HG03039 (cell line): ENCODE results near the gene UBE2Q2.
"Not testable (repeated sequence)": the region's sequence is repeated elsewhere in the genome, so short reads cannot be mapped to it uniquely, and the experiment has no call there.

Experiments
- ATAC-seq: cut with Tn5 transposase; IDR thresholded peaks from one replicate; pipeline ENCODE4 v1.9.1; 2021; ENCODE audit warnings: mild to moderate bottlenecking, moderate library complexity; ENCODE audit not compliant: unreplicated experiment

The UBE2Q2 gene

DNA sequence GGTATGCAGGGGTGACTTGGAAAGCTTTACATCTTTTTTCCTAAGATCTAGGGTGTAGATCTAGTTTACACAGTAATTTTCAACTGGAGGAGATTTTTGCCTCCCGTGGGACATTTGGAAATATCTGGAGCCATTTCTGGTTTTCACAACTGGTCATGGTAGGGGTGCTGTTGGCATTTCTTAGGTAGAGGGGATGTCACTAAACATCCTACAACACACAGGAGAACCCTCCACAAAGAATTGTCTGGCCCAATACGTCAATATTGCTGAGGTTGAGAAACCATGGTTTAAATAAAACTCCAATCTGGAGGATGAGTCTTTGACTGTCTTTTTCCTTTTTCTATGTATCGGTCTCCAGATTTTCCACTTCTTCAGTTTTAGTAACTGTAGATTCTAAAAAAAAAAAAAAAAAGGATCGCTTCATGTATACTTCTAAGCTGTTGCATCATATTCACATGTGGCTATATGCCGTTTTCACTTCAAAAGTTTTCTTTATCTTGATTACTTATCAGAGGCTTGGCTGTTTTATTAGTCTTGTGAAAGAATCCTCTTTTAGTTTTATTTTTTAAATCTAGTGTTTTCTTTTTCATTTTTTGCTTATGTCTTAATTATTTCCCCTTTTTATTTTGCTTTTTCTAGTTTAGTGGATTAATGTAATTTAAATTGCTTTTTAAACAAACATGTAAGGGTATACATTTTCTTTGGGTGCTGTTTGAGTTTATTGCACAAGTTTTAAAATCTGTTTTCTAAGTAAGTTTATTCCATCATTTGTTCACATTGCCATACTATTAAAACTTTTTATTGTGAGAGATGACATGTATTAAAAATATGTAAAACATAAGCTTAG lies 21.2 kb downstream of the UBE2Q2 start:
- no peak for ATAC-seq

DNA sequence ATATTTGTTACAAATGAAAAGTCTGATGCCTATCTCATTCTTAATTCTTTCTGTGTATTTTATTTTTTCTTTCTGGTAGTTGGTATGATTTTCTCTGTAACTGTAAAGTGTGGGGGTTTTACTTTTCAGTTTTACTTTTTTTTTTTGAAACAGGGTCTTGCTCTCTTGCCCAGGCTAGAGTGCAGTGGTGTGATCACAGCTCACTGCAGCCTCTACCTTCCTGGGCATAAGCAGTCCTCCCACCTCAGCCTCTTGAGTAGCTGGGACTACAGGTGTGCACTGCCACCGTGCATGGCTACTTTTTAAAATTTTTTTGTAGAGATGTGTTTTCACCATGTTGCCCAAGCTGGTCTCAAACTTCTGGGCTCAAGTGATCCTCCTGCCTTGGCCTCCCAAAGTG lies 22.8 kb downstream of the UBE2Q2 start:
- not testable (repeated sequence) for ATAC-seq

DNA sequence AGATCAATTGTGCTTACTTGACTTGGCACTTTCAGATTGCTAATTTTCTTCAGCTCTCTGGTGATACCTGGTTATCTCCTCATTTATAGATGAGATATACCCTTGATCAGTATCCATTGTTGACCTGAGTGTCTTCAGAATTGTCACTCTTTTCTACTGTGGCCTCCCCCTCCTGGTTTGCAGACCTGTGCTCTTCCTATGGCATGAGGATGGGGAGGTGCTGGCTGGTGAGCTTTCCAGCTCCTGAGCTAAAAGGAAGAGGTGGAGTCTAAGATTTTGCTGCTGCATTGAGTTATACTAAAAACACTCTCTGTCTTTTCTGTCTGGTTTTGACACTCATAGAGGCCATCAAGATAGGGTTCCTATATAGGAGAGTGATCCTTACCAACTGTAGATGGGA lies 23.7 kb downstream of the UBE2Q2 start:
- ATAC-seq: no peak

DNA sequence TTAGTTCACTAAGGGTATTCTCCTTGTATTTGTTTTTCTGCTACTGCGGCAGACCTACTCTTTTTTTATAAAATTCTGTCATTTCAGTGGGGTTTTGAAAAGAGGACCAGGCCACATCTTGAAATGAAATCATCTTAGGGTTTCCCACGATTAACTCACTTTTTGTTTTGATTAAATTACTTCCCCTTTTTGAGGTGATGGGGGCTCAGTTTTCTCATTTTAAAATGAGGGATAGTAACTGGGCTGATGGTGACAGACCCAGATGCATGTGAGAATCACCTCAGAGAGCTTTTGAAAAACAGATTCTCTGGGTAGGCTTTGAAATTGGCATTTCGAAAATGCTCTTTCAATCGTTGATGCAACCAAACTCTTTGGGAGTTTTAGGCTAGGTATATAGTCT lies 24.2 kb downstream of the UBE2Q2 start:
- ATAC-seq: no peak

DNA sequence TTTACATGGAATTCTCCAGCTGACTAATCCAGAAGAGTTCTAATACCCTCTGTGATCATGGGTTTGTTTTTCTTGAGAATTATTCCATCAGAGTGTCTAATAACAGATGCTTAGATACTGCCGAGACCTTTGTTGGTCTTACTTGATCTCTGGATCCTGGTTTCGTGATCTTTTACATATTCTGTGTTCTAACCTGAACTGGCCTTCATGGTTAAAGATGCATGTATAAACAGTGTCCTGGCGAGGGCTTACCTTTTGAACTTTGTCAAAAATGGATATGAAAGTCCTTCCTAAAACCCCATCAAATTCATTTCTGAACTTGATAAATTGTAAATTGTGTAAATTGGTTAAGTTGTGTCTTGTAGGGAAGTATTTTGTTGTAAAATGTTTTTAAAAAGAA lies 24.8 kb downstream of the UBE2Q2 start:
- no peak for ATAC-seq

DNA sequence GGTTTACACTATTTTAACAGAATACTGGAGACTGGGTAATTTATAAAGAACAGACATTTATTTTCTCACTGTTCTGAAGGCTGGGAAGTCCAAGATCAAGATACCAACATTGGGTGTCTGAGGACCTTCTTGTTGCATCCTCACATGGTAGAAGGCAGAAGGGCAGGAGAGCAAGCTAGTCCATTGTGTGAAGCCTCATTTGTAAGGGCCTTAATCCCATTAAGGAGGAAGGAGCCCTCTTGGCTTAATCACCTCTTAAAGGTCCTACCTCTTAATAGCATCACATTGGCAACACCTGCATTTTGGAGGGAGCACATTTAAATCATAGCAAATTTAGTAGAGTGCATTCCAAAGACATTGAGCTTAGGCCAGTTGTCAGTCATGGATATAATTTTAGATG lies 26.2 kb downstream of the UBE2Q2 start:
- ATAC-seq: no peak

DNA sequence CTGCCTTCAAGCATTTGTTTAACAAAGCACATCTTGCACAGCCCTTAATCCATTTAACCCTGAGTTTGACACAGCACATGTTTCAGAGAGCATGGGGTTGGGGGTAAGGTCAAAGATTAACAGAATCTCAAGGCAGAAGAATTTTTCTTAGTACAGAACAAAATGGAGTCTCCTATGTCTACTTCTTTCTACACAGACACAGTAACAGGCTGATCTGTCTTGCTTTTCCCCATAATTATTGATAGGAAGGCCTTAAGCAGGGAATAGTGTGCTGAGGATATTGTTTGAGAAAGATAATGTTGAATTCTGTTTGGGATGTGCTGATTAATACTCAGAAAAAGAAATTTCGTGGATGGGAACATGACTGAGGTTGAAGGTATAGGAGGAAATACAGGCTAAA lies 28.3 kb downstream of the UBE2Q2 start:
- not testable (repeated sequence) for ATAC-seq

DNA sequence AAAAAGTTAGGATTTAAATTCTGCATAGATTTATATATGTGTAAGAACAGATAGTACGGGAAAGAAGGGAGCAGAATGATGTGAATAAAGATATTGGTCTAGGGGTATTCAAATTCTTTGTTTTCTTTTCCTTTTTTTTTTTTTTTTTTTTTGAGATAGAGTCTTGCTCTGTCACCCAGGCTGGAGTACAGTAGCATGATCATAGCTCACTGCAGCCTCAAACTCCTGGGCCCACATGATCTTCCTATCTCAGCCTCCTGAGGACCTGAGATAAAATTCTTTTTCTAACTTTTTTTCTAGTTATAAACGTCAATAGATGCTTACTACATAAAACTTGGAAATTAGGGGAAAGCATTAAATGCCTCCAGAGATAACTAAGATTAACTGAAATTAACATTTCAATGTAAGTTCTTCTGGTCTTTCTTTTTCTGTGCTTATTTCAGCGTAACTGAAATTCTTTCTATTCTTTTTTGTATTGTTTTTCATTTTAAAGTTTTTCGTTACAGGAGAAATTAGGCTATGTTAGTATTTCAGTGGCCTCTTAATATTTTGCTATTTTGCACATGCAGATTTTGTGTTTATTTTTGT lies 29.2 kb downstream of the UBE2Q2 start:
- no peak for ATAC-seq

DNA sequence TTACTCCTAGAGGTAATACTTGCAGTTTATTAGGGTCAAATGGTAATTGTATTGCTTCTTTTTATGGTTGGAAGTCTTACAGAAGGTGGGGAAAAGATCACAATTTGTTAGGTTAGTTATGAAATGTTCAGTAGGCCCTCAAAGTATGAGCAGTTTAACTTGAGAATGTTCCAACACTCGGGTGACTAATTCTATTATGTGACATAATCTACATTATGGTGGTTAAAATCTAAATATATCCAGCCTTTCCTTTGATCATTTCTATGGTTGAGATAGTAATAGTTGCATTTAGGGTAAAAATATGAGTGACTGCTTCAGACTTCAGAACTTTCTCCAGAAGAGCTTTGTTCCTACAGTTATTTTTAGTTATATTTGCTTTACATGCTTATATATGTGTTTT lies 40.8 kb downstream of the UBE2Q2 start:
- ATAC-seq: no peak

DNA sequence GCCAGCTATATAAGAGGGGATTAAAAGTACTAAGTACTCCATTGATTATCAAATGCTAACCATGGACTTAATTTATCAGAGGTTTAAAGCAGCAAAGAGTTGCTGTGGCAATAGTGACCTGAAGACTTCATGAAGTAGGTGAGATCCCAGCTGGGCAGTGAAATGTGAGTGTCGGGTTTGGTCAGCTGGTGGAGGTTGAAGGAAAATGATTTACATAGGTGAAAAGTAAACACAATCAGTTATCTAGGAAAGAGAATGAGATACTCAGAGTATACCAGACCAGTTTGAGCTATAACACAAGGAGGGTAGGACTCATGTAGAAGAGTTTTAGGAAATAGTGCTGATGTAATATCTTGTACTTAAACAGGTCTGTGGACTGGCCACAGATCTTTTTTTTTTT lies 43.9 kb downstream of the UBE2Q2 start:
- no peak for ATAC-seq

DNA sequence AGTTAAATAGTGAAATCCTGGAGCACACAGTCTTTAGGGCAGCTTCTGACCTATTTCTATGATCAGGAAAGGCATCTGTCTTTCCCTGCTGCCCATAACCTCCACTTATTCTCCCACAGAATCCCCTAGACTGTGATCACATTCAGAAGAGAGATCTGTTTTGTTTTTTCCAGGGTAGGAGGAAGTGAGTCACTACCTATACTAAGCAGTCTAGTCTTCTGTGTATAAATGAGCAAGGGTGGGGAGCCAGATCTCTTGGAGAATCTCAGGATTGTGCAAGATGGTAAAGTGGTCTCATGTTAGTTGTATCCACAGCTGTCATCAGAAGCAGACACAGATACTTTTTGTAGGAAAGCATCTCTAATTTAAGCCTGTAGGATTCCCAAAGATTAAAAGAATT lies 48.6 kb downstream of the UBE2Q2 start:
- no peak for ATAC-seq

DNA sequence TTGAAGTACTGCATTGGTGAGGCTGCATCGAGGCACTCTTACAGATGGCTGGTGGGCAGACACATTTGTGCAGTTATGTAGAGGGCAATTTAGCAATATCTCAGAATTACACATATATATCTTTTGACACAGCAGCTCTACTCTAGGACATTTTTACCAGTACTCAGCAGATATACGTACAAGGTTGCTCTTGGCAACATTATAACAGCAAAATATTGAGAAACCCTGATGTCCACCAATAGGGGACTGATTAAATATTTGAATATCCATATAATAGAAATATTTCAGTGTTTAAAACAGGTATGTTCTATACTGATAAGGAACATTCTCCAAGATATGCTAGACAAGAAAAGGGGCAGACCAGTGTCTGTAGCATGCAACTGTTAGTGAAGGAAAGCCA lies 52.5 kb downstream of the UBE2Q2 start:
- ATAC-seq: no peak

DNA sequence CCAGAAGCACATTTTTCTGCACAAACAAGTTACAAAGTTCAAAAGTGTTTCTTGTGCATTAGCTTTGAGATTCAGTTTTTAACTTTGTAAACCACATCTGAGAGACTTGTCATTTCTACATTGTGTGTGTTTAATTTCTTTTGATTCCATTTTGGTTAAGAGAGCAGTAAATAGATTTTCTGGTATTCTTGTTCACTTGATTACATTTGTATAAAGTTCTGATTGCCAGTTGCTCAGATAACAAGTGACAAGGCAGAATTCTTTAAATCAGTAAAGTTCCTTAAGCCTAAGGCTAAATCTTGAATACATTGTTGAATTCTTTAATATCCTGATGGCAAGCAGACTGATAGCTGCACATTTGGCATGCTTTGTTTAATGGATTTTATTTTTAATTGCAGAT lies 57.3 kb downstream of the UBE2Q2 start:
- ATAC-seq: no peak

DNA sequence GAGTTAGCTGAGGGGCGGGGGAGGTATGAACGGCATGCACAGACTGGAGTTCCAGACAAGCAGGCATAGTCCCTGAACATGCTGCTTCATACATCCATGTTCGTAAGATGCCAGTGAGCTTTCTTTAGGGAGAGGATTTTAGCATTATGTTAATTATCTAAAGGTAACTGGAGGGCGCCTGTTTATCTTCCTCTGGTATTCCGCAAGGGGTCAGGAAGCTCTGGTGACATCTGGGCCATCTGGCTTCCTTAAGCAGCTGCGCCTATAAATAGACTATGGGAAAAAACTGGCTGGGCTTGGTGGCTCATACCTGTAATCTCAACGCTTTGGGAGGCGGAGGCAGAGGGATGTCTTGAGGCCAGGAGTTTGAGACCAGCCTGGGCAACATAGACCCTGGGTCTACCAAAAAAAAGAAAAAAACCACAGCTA lies 58.9 kb downstream of the UBE2Q2 start:
- ATAC-seq: no peak

DNA sequence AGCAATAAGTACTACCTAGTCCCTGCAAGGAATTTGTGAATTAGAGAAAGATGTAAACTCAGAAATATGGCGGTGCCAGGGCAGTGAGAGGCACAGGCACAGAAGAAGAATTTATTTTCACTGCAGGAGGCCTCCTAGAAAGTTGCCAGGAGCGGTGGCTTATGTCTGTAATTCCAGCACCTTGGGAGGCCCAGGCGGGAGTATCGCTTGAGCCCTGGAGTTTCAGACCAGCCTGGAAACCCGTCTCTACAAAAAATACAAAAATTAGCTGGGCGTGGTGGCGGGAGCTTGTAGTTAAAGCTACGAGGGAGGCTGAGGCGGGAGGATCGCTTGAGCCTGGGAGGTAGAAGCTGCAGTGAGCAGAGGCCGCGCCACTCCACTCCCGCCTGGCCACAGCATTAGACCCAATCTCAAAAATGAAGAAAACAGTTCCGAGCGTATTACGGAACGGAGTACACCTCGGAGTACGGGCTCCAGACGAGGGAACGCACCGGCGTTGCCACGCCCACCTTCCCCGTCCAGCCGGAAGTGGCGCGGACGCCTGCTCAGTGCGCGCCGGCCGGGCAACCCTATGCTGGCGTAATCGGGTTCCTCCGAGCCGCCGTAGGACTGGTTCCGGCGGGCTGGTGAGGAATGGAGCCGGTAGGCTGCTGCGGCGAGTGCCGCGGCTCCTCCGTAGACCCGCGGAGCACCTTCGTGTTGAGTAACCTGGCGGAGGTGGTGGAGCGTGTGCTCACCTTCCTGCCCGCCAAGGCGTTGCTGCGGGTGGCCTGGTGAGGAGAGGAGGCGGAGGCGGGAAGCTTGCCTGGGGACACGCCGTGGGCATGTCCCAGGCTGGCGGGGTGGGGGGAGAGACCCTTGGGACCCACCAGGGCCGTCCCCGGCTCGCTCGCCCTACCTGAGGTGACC lies 60.3 kb downstream of the UBE2Q2 start, which contains the start of gene FBXO22:
TSS of gene FBXO22 (plus strand) at position 548 of the 909 bp plus-strand sequence. CDS start at position 634, 86 bp downstream.
- ATAC-seq: peak; percentile 81

DNA sequence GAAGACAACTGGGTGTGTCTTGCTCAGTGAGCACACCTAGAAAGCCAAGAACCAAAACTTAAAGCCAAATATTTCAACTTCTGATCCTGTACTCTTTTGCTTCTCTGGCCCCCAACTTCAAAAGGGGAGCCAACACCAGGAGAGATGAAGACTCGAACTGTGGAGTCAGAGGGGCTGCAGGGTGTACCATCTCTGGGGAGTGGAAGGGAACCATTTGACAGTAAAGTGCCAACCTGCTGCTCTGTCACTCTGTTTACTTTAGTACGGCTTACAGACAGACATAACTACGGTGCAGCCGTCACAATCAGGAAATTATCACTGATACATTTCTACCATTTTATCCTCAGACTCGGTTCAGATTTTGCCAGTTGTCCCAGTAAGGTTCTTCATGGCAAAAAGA lies 62.0 kb downstream of the UBE2Q2 start:
- no peak for ATAC-seq

DNA sequence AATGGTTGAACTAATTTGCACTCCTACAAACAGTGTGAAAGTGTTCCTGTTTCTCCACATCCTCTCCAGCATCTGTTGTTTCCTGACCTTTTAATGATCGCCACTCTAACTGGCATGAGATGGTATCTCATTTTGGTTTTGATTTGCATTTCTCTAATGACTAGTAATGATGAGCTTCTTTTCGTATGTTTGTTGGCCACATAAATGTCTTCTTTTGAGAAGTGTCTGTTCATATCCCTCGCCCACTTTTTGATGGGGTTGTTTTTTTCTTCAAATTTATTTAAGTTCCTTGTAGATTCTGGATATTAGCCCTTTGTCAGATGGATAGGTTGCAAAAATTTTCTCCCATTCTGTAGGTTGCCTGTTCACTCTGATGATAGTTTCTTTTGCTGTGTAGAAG lies 67.1 kb downstream of the UBE2Q2 start:
- not testable (repeated sequence) for ATAC-seq

DNA sequence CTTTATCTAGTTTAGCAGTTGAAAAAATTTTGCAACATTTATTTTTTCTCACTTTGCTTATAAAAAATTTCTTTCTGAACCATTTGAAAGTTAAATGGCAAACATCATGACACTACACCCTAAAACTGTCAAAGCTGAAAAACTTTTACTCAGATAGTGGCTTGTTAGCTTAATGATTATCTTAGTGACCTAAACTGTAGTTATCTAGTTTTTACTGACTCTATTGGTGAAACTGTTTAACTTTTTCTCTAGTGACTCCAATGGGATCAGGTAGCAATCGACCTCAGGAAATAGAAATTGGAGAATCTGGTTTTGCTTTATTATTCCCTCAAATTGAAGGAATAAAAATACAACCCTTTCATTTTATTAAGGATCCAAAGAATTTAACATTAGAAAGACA lies 73.7 kb downstream of the UBE2Q2 start:
- ATAC-seq: no peak

DNA sequence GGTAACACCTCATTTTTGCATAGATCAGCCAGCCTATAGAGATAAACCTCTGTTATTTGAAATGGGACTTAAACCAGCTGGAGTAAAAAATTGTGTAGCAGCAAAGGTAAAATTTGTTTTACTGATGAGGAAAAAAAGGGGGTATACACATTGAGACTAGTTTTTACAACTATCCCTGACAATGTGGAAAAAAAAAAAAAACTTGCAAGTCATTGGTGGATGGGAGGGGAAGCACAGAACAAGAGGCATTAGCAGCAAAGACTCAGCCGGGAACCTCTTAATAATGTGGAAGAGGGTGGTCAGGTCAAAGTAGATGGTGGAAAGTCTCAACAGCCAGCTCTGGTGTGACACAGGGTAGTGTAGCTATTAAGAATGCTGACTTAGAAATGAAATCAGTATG lies 74.9 kb downstream of the UBE2Q2 start:
- no peak for ATAC-seq

DNA sequence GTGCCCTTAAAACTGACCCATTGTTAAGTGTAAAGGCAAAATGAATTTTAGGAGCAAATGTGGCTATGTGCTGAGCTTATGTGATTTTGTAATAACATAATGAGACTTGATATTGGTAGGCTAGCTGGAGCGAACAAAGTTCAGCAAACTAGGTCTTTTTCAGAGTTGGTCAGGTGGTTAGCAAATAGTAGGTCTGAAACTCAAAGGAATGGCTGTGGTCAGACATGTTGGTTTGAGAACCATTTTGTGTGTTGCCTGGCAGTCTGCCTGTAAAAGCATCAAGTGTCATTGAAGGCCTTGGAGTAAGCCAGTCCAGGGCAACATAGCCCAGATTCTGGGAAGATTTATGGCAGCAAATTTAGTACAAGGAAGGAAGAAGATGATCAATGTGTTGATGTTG lies 76.8 kb downstream of the UBE2Q2 start:
- no peak for ATAC-seq
